Hematopoietic multipotent progenitor cell treated with erythropoietin and hydrocortisone succinate and interleukin-3 and kit ligand, for 17 days (in vitro differentiated cells): ENCODE results near the gene ZNF784.

Source experiments
- DNase-seq: peaks from one replicate; pipeline ENCODE4 v3.0.0-alpha.2; 2015; ENCODE audit warnings: low spot score

Gene ZNF784

DNA sequence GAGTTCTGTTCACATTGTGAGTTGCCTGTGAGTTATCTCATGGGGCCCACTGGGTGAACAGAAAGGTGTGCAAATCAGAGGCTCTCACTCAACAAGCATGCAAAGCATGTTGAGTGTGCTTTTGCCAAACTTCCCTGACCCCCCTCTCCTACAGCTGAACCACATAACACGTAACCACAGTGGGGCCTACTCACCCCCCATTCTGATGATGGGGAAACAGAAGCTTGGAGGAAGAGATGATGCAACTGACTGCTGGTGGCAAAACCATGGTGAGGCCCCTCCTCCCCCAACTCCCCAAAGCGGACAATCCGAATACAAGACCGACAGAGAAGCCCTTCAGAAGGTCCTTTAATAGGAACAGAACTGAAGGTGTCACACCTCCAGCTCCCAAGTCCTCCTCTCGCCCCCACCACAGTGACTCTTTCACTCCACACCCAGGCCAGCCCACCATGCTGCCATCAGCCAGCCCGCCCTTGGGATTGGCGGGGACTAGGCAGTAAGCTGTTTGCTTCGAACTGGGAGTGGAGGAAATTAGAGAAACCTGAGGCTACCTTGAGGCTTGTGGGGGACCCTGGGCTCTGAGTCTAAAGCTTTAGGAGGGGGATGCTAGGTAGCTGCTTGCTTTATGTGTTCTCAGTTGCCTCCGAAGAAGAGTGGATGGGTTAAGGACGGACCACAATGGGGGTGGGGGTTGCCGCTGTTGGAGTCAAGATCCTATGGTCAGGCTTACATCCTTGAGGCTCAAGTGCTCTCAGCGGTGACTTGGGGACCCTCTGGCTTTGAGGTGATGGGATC lies 3.8 kb downstream of the ZNF784 start:
- DNase-seq: no peak

GRCh38 chr19:55619286-55619685 lies 5.1 kb downstream of the ZNF784 start:
- DNase-seq: no peak

DNA sequence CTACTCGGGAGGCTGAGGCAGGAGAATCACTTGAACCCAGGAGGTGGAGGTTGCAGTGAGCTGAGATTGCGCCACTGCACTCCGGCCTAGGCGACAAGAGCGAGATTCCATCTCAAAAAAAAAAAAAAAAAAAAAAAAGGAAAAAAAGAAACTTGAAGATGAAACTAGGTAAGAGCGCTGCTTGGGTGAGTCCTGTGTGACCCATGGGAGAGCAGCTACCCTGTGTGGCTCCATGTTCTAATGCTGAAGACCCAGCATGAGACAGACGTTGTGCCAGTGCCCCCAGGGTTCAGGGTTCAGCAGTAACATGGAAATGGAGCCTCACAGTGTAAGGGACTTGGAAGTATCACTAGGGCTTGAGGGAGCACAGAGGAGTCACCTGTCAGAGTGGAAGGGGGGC lies 5.9 kb downstream of the ZNF784 start:
- no peak for DNase-seq

- DNase-seq: no peak
Measured at GRCh38 chr19:55617426-55617825, 6.9 kb downstream of the ZNF784 start.

- DNase-seq: no peak
Measured at GRCh38 chr19:55616395-55616875, 7.9 kb downstream of the ZNF784 start.

DNA sequence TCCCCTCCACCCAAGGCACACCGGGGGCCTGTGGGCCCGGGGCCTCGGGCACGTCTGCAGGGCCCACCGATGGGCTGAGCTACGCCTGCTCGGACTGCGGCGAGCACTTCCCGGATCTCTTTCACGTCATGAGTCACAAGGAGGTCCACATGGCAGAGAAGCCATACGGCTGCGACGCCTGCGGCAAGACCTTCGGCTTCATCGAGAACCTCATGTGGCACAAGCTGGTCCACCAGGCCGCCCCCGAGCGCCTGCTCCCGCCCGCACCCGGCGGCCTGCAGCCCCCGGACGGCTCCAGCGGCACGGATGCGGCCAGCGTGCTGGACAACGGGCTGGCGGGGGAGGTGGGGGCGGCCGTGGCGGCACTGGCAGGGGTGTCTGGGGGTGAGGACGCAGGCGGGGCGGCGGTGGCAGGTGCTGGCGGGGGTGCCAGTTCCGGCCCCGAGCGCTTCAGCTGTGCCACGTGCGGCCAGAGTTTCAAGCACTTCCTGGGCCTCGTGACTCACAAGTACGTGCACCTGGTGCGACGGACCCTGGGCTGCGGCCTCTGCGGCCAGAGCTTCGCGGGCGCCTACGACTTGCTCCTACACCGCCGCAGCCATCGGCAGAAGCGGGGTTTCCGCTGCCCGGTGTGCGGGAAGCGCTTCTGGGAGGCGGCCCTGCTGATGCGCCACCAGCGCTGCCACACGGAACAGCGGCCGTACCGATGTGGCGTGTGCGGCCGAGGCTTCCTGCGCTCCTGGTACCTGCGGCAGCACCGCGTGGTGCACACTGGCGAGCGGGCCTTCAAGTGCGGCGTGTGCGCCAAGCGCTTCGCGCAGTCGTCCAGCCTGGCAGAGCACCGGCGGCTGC lies 8.6 kb downstream of the ZNF784 start:
- DNase-seq: no peak

GRCh38 chr19:55614711-55615542 lies 9.4 kb downstream of the ZNF784 start:
- DNase-seq: no peak

DNA sequence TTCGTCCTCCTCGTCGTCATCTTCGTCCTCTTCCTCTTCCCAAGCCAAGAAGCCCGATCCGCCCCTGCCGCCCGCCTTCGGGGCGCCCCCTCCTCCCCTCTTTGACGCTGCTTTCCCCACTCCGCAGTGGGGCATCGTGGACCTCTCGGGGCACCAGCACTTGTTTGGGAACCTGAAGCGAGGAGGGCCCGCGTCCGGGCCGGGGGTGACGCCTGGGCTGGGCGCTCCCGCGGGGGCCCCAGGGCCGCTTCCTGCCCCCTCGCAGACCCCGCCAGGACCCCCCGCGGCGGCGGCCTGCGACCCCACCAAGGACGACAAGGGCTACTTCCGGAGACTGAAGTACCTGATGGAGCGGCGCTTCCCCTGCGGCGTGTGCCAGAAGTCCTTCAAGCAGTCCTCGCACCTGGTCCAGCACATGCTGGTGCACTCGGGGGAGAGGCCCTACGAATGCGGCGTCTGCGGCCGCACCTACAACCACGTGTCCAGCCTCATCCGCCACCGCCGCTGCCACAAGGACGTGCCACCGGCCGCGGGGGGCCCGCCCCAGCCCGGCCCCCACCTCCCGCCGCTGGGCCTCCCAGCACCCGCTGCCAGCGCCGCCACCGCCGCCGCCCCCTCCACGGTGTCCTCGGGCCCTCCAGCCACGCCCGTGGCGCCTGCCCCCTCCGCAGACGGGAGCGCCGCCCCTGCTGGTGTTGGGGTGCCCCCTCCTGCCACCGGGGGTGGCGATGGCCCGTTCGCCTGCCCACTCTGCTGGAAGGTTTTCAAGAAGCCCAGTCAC lies 10.2 kb downstream of the ZNF784 start:
- no peak for DNase-seq

DNA sequence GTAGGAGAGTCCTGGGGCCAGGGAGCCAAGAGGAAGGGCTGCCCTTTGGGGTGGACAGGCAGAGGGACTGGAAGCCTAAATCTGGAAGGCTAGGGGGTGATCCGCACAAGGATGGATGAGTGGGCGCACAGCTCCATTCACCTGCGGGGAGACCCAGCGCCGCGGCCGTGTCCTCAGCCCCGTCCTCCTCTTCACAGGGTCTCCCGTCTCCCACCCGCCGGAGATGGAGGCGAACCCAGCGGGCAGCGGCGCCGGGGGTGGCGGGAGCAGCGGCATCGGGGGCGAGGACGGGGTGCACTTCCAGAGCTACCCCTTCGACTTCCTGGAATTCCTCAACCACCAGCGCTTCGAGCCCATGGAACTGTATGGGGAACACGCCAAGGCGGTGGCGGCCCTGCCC lies 11.0 kb downstream of the ZNF784 start:
- no peak for DNase-seq

- no peak for DNase-seq
Measured at GRCh38 chr19:55611983-55612645, 12.3 kb downstream of the ZNF784 start.

- no peak for DNase-seq
Measured at GRCh38 chr19:55611300-55611982, 12.9 kb downstream of the ZNF784 start.

GRCh38 chr19:55609326-55609725 lies 15.0 kb downstream of the ZNF784 start:
- no peak for DNase-seq

DNA sequence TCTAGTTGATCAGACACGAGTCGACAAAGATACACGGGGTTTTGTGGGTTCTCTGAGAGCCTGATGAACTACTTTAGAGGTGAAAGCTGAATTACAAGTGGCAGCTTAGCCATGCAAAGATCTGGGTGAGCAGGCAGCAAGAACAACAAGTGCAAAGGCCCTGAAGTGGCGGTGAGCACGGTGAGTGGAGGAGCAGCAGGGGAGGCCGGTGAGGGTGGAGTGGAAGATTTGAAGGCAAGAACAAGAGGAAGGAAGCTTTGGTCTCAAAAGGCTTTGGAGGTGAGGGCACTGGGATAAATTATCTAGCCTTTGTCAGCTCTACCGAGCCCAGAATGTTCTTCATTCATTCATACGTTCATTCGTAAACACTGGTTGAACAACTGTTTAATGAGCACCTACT lies 17.5 kb downstream of the ZNF784 start:
- no peak for DNase-seq

- no peak for DNase-seq
Measured at GRCh38 chr19:55606471-55606787, 17.9 kb downstream of the ZNF784 start.

DNA sequence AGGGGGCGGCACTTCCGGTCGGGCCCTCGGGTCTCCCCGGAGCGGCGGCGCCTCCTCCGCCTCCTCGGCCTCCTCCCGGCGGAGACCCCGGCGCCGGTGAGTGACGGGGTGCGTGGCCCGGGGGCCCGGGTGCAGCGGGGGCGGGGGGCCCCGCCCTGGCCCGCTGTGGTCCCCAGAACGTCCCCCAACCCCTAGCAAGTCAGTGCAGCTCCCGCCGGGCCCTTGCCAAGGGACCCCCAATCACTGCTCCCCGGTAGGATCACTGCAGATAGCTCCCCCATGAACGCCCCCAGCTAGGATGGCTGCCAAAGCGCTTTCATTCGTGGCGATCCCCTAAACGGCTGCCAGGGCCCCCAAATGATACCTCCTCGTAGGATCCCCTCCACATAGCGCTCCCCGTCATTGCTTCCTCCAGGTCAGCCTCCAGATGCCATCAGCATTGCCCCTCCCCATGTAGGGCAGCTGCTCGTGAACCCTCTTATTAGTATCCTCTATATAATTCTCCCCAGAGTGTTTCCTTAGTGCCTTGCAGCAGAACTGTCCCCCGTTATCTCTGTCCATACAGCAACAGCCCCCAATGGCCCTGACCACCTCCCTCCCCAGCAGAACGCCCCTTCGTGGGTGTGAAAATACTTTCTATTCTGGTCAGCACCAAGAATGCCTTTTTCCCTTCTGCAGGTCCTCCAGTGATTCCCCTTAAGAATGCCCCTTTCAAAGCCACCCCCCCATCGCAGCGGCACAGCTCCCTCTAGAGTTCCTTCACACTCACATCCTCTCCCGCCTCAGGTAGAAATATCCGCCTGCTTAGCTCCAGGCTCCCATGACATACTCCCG lies 18.5 kb downstream of the ZNF784 start, which contains the start of gene ZNF865:
Gene ZNF865 (plus strand): TSS at position 11 of the 834 bp plus-strand sequence. CDS start 7,972 bp downstream, outside the sequence.
- peak; percentile 55 for DNase-seq

DNA sequence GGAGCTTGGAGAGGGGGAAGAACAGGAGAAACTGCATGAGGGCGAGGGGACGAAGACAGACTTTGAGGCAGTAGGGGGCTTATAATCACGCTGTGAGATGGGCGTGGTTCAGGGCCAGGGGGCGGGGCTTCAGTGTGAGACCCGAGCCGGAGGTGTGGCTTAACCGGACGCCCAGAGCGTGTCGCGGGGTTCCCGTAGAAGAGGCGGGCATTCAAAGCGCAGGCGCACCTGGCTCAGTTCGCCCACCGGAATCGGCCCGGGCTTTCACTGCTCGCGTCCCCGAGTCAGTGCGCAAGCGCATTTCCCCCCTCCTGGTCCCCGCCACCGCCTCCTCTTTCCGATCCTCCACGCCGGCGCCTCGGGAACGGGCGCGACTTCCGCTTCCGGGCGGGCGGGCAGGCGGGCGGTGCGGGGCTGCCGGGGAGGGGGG lies 19.1 kb downstream of the ZNF784 start:
- DNase-seq: peak; percentile 85

DNA sequence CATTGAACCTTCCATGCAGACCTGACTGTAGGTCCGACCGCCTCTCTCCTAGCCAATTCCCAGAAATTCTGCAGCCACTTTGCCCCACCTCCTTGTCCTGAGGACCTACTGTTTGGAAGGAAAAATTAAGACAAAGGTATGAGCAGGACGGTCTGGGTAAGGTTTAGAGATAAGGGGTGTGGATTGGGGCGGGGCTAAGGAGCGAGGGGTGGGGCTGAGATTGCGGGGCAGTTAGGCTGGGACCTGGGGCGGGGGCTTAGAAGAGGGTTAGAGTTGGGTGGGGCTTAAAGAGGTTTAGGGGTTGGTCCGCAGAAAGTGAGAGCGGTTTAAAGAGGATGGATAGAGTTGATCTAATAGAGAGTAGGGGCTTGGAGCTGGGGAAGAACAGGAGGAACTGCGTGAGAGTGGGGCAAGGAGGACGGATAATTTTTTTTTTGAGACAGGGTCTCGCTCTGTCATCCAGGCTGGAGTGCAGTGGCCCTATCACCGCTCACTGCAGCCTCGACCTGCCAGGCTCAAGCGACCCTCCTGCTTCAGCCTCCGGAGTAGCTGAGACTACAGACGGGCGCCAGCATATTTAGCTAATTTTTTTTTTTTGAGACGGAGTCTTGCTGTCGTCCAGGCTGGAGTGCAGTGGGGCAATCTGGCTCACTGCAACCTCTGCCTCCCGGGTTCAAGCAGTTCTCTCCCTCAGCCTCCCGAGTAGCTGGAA lies 20.6 kb downstream of the ZNF784 start:
- peak; percentile 21 for DNase-seq

DNA sequence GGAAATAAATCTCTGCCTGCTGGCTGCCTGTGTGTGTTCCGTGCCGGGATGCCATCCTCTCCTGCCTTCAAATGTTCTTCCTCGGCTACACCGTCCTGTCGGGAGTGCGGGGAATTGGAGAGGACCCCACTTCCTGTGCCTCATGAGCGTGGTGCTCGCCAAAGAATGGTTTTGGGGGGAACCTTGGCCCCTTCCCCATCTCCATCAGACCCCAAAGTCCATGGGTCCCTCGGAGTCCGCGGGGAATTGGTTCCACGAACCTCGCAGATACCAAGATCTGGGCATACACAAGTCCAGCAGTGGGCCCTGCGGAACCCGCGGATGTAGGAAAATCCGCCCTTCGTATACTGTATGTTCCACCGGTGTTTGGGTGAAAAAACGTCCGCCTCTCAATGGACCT lies 21.3 kb downstream of the ZNF784 start:
- DNase-seq: no peak
